Measurements from ENCODE around the gene CHRDL2. TPM values are rescaled to one million over a fixed set of nuclear protein-coding genes. Genes with fewer than 3 reads are reported as not detected.

Gene CHRDL2
- total RNA-seq, 1 experiment from 2014 or later: 2.5 TPM

DNA sequence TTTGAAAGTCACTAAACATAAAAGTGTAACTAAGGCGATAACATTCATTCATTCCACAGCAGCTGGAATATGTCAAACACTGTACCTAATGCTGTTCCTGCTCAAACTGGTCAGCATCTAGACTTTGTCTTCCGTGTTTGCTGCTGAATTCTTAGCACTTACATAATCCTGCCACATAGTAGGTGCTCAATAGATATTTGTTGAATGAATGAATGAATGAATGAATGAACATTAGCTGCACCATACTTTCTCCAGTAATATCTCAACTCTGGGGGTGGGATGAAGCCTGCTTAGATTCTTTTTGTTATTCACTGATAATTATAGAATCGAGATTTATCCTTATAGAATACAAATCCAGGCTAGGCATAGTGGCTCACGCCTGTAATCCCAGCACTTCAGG, 10.8 kb upstream of the CHRDL2 start:
- Histone ChIP-seq H3K4me3 (ENCODE audit: low read depth, low read length) (no peak overlapping the region), H3K27me3 (replicated peaks; ENCODE audit: control insufficient read depth, insufficient read depth, low read length) (no peaks in the 10 kb centered on the region), H3K36me3 (ENCODE audit: control insufficient read depth, insufficient read depth, low read length) (no peaks in the 10 kb centered on the region), H3K4me1 (no peaks in the 10 kb centered on the region), H3K9me3 (peaks cover 5% of the 10 kb centered on the region)
- TF ChIP-seq, protein P1, sequence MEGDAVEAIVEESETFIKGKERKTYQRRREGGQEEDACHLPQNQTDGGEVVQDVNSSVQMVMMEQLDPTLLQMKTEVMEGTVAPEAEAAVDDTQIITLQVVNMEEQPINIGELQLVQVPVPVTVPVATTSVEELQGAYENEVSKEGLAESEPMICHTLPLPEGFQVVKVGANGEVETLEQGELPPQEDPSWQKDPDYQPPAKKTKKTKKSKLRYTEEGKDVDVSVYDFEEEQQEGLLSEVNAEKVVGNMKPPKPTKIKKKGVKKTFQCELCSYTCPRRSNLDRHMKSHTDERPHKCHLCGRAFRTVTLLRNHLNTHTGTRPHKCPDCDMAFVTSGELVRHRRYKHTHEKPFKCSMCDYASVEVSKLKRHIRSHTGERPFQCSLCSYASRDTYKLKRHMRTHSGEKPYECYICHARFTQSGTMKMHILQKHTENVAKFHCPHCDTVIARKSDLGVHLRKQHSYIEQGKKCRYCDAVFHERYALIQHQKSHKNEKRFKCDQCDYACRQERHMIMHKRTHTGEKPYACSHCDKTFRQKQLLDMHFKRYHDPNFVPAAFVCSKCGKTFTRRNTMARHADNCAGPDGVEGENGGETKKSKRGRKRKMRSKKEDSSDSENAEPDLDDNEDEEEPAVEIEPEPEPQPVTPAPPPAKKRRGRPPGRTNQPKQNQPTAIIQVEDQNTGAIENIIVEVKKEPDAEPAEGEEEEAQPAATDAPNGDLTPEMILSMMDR (IDR thresholded peaks at IDR 0.05; ENCODE audit: insufficient read depth in 1 of 2, low read depth in 1 of 2, low read length in 1 of 2, severe bottlenecking in 1 of 2, unreplicated experiment in 1 of 2): no peak
- Mint-ChIP-seq H3K27ac (ENCODE audit: unreplicated experiment) (no peak overlapping the region), H3K9me3 (ENCODE audit: unreplicated experiment) (peaks cover 9% of the 10 kb centered on the region), H3K4me3 (ENCODE audit: unreplicated experiment) (no peak overlapping the region), H3K36me3 (ENCODE audit: insufficient read depth, unreplicated experiment) (no peaks in the 10 kb centered on the region), H3K4me1 (ENCODE audit: low read depth, unreplicated experiment) (no peaks in the 10 kb centered on the region), H3K27me3 (ENCODE audit: insufficient read depth, unreplicated experiment) (no peaks in the 10 kb centered on the region)
- no TSS peak for BruUV-seq (replicated peaks)
- ChIA-PET CTCF (no interaction called here), POLR2A (no interaction called here)
- intact Hi-C loops (cut with micrococcal nuclease; ENCODE audit: unreplicated experiment): no loop called here
- DNase-seq: no peak

DNA sequence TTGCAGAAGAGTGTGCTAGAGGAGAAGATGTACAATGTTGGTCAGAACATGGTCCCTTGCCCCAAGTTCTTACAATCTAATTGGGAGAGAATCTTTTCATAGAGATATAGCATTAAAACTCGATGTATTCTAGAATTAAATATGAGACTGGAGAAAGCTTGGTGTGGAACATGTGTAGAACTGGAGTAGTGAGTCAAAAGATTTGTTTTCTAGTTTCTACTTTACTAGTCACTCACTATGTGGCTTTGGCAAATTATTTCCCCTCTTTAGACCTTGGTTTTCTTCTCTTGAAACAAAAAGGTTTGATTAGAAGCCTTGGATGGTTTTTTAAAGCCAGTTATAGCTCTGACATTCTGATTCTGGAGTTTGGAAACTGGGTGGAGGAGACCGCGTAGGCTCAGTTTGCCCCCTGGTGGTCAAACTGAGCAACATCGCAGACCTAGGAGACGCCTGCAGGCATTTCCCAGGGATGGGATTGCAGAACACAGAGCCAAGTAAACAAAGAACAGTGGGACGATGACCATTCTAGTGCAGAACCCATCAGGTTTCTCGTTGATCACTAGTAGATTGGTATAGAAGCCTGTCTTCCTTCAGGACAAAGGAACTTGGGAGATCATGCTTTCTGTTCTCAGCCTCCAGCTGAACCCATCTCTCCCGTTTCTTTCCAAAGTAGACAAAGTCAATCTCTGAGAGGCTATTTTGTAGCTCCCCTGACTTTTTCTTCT, 8.5 kb upstream of the CHRDL2 start:
- Mint-ChIP-seq H3K36me3 (ENCODE audit: insufficient read depth, unreplicated experiment) (no peaks in the 10 kb centered on the region), H3K27me3 (ENCODE audit: insufficient read depth, unreplicated experiment) (no peaks in the 10 kb centered on the region), H3K4me1 (ENCODE audit: low read depth, unreplicated experiment) (peaks cover 5% of the 10 kb centered on the region), H3K9me3 (ENCODE audit: unreplicated experiment) (peaks cover 9% of the 10 kb centered on the region), H3K4me3 (ENCODE audit: unreplicated experiment) (no peak overlapping the region), H3K27ac (ENCODE audit: unreplicated experiment) (no peak overlapping the region)
- no peak overlapping the region for H3K4me3 ChIP-seq (ENCODE audit: low read depth, low read length)
- H3K27me3 ChIP-seq (replicated peaks; ENCODE audit: control insufficient read depth, insufficient read depth, low read length): no peaks in the 10 kb centered on the region
- H3K36me3 ChIP-seq (ENCODE audit: control insufficient read depth, insufficient read depth, low read length): no peaks in the 10 kb centered on the region
- CTCF ChIA-PET: interaction anchor here (0.7 to 3.2 kb wide), 10 partner anchors 9 to 67 kb away, joined by 3 to 48 read pairs (median 5); partner anchors contain the start of gene RNF169
- peak; percentile 75 to 82 for DNase-seq
- TF ChIP-seq, protein P1 (IDR thresholded peaks at IDR 0.05; ENCODE audit: insufficient read depth in 1 of 2, low read depth in 1 of 2, low read length in 1 of 2, severe bottlenecking in 1 of 2, unreplicated experiment in 1 of 2): peak; percentile 93 to 95
- H3K4me1 ChIP-seq: no peaks in the 10 kb centered on the region; the same call in 1 of the 2 replicates
- intact Hi-C loops (cut with micrococcal nuclease; ENCODE audit: unreplicated experiment): loop anchor here (1.0 kb wide), 2 partner anchors 9 to 37 kb away; partner anchors contain the start of gene RNF169
- H3K9me3 ChIP-seq: peaks cover 5% of the 10 kb centered on the region
- no TSS peak for BruUV-seq (replicated peaks)
- POLR2A ChIA-PET: interaction anchor here (0.5 kb wide), 1 partner anchor 11 kb away, joined by 7 read pairs; no protein-coding TSS in a partner anchor

DNA sequence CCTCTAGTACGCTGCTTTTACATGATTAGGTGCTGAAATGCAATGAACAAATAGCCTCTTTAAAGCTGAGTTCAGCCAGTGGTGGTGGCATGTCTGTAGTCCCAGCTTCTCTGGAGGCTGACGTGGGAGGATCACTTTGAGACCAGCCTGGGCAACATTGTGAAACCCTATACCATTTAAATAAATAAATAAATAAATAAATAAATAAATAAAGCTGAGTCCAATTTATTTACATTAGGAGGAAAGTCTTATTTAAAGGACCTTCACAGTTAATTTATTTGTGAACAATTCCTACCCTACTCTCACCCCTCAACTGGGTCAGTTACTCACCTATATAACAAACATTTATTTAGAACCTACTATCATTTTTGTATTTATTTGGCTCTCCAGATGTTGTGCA, 4.8 kb upstream of the CHRDL2 start:
- TF ChIP-seq, protein P1 (IDR thresholded peaks at IDR 0.05; ENCODE audit: insufficient read depth in 1 of 2, low read depth in 1 of 2, low read length in 1 of 2, severe bottlenecking in 1 of 2, unreplicated experiment in 1 of 2): no peak
- no peak overlapping the region for H3K27ac Mint-ChIP-seq (ENCODE audit: unreplicated experiment)
- ChIA-PET CTCF (no interaction called here), POLR2A (no interaction called here)
- H3K27me3 Mint-ChIP-seq (ENCODE audit: insufficient read depth, unreplicated experiment): peaks cover 8% of the 10 kb centered on the region
- BruUV-seq (replicated peaks): no TSS peak
- no peak overlapping the region for H3K4me3 Mint-ChIP-seq (ENCODE audit: unreplicated experiment)
- DNase-seq: no peak
- Histone ChIP-seq H3K27me3 (replicated peaks; ENCODE audit: control insufficient read depth, insufficient read depth, low read length) (no peaks in the 10 kb centered on the region), H3K9me3 (peaks cover 5% of the 10 kb centered on the region), H3K36me3 (ENCODE audit: control insufficient read depth, insufficient read depth, low read length) (no peaks in the 10 kb centered on the region), H3K4me1 (peaks cover 13% of the 10 kb centered on the region), H3K4me3 (ENCODE audit: low read depth, low read length) (no peak overlapping the region)
- peaks cover 21% of the 10 kb centered on the region for H3K4me1 Mint-ChIP-seq (ENCODE audit: low read depth, unreplicated experiment)
- H3K9me3 Mint-ChIP-seq (ENCODE audit: unreplicated experiment): no peaks in the 10 kb centered on the region
- intact Hi-C loops (cut with micrococcal nuclease; ENCODE audit: unreplicated experiment): no loop called here
- no peaks in the 10 kb centered on the region for H3K36me3 Mint-ChIP-seq (ENCODE audit: insufficient read depth, unreplicated experiment)
